GM18519 (cell line): Measurements from ENCODE around the gene PRR33.
"Not testable (repeated sequence)": the region's sequence is repeated elsewhere in the genome, so short reads cannot be mapped to it uniquely, and the experiment has no call there.

Experiments
- ATAC-seq: cut with Tn5 transposase; IDR thresholded peaks from one replicate; pipeline ENCODE4 v1.9.1; 2021; ENCODE audit warnings: mild to moderate bottlenecking, moderate library complexity; ENCODE audit not compliant: unreplicated experiment, low FRiP score

Gene PRR33

DNA sequence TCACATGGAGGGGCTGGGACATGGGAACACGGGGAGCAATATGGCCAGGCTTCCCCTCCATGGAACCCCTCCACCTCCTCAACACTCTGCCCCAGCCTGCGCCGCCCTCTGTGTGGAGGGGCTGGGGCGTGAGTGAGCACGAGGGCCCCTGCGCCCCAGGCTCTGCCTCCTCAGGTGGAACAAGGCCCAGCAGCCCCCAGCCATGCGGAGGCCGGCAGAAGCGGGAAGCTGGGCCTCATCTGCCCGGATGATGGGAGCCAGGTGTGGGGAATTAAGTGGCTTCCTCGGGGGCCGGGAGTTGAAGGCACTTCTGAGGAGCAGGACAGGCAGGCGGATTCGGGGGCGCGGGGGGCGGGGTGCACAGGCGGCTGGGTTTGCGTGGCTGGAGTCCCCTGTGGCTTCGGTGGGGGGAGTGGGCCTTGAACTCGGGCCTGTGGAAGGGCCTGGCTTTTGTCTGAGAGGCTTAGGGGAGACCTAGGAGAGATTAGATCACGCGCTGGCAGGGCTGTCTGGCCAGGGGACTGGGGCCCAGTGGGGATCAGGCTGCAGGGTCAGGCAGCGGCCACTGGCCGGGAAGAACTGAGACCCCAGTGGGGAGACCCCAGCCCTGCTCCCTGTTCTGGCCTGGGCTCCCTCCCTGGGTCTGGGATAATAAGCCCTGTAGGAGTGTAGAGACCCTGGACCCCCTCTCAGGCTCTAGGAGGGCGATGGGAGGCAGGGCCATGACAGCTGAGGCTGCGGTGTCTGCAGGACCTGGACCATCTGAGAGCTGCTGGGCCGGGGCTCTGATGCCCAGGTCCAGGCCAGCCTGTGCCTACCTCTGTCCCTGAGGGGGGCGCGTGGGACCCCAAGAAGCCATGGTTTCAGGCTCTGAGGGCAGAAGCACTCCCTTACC lies 13.3 kb downstream of the PRR33 start:
- ATAC-seq, result no peak

DNA sequence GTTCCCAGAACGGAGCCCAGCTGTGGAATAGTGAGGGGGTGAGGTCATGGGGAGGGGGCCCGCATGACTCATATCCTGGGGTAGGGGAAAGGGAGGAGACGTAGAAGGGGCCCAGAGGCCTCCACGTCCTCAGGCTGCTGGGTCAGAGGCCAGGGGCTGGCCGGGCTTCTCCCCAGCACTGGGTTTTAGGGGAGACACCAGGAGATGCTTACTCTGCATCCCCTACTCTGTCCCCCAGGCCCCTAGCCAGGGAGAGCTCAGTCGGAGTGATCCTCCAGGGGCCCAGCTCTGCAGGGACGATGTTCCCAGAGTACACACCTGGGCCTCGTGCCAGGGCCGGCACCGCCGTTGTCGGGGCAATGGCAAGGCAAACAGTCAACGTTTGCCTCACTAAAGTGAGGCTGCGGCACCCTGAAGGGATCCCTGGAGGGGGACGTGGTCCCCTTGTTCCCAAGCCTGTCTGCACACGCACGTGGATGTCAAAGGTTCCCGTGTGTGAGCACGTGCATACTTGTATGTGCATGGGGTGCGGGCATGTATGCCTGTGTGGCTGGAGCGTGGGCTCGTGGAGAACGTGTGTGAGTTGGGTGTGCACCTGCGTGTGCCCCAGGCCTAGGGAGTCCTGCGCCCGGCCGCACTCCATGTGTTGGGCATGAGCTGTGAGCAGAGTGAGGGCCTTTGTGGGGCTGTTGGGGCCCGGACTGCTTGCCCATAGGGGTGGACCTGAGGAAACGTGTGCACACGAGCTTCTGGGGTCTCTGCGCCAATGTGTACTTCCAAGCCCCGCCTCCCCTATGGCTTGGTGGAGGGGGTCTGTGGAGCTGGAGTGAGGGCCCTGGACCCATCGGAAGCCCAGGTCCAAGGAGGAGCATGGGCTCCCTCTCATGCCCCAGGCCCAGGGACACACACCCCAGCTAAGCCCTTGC lies 14.2 kb downstream of the PRR33 start:
- no peak for ATAC-seq

DNA sequence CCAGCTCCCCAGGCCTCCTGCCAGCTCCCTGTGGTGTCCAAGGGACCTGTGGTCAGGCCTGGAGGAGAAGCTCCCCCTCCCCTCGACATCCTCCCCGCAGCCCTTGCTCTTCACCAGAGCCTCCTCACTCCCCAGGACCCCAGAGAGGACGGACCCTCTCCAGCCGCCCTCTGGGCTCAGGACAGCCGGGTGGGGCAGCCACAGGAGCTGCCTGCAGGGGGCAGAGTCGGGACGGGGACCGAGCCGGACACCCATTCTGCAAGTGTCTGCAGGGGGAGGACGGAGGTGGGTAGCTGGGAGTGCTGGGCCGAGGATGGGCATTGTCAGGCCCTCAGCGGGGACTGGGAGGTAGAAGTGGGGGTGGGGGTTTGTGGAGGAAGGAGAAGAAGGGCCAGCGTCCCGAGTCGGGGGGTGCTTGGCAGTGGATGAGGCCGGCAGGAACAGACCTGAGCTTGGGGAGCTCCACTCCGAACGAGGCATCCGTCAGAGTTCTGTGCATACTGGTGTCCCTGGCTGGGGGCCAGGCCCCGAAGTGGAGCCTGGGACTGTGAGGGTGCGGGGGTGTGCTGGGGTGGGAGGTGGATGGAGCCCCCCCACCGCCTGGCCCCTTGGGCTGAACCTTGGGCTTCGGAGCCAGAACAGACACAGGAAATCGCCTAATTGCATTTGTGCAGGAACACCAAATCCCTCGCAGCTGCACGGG lies 15.2 kb downstream of the PRR33 start:
- no peak for ATAC-seq

DNA sequence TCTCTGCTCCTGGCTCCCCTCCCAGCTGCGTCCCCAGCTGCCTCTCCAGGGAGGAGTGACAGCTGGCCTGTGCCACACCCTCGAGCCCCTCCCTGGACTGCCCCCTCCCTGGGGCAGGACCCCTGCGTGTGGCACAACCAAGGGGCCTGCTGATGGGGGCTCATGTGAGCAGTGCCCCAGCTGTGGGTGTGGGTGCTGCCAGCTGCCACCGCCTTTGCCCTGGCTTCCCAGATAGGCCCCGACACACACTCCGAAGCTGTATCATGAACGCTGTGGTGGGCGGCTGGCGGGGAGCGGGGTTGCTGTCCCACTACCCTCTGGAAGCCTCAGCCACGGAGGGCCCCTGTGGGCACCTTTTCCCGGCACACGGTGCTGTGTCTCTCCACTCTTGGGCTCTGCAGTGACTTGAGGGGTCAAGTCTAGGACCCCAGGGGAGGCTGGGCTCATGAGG lies 15.8 kb downstream of the PRR33 start:
- not testable (repeated sequence) for ATAC-seq

DNA sequence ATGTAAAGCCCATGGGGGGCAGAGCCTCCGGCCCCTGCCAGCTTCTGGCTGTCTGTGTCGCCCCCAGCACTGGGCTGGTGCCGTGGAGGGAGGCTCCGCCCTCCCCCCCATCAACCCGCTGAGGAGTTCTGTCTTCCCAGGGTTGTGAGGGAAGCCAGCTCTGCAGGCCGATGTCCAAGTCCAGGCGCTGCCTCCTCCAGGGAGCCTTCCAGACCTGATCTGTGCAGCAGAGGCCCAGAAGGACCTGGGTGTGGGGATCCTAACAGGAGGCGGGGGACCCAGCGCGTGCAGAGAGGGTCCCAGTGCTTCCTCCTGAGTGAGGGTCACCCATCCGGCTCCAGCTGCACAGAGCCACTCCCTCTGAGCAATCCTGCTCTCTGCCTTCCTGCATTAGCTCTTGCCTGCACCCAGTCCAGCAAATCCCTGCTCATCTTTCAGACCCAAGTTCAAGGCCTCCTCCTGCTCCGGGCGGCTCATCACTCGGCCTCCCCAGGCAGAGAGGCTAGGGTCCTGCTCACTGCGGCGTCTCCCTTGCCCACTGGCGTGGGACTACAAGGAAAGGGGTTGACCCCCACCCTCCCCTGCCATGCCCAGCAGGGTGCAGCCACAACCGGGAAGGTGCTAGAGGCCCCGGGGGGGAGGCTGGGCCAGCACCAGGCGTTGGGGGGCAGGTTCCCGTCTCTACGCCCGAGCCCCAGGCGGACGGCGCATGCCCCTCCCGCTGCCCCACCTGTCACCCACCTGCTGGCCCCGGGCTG lies 16.4 kb downstream of the PRR33 start:
- ATAC-seq, result no peak

DNA sequence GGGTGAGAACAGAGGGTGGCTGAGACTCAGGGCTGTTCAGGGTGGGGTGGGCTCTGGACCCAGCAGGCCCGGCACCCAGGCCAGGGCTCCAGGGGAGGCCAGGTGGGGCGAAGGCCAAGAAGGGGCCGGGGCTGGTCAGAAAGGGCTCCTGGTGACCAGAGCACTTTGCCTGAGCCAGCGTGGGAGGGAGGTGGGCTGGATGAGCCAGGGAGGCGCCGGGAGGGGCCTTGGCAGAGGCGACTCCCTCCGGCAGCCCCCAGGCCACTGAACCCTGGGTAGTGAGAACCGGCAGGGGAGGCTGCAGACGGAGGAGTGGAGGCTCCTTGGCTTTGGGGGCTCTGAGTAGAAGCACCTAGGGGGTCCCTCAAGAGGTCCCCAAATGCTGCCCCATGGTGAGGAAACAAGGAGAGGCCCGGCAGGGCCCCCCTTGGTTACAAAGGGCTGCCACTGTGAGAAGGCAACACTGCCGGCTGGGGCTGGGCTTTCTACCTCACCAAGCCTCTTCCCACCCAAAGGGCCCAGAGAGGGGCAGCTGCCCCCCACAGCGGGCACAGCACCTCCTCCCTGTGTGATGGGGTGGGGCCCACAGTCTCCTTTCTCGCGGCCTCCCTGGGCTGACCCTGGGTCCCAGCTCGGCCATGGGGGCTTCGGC lies 17.1 kb downstream of the PRR33 start:
- ATAC-seq, result not testable (repeated sequence)

DNA sequence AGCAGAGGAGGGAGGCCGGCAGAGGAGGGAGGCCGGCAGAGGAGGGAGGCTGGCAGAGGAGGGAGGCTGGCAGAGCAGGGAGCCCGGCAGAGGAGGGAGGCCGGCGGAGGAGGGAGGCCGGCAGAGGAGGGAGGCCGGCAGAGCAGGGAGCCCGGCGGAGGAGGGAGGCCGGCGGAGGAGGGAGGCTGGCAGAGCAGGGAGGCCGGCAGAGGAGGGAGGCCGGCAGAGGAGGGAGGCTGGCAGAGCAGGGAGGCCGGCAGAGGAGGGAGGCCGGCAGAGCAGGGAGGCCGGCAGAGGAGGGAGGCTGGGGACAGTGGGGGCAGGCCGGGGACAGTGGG lies 17.9 kb downstream of the PRR33 start:
- not testable (repeated sequence) for ATAC-seq

DNA sequence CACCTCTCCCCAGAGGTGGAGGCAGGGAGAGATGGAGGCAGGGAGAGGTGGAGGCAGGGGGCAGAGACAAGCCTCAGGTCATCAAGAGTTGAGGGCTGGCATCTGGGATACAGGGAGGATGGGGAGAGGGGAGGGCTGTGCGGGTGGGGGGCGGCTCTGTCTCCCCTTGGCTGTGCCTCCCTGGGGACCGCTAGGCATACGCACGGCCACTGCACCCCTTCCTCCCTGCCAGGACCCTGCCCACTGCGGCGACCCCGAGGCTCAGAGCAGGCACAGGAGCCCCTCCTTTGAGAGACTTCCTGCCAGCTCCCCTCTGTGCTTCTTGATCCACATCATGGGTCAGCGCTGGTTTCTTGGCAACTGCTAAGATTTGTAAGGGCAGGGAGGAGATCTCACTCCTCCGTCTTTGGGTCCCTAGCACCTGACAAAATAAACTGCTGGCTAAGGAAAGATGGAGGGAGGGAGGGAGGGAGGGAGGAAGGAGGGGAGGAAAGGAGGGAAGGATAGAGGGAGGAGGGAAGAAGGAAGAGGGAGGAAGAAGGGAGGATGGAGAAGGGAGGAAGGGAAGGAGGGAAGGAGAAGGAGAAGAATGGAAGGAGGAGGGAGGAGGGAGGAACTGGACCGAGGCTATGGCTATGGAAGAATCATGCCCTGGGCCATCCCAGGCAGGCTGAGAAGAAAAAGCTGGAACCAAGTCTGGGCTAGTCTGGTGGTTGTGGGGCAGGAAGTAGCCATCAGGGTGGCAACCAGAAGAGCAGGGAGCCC lies 18.5 kb downstream of the PRR33 start:
- ATAC-seq, result no peak

DNA sequence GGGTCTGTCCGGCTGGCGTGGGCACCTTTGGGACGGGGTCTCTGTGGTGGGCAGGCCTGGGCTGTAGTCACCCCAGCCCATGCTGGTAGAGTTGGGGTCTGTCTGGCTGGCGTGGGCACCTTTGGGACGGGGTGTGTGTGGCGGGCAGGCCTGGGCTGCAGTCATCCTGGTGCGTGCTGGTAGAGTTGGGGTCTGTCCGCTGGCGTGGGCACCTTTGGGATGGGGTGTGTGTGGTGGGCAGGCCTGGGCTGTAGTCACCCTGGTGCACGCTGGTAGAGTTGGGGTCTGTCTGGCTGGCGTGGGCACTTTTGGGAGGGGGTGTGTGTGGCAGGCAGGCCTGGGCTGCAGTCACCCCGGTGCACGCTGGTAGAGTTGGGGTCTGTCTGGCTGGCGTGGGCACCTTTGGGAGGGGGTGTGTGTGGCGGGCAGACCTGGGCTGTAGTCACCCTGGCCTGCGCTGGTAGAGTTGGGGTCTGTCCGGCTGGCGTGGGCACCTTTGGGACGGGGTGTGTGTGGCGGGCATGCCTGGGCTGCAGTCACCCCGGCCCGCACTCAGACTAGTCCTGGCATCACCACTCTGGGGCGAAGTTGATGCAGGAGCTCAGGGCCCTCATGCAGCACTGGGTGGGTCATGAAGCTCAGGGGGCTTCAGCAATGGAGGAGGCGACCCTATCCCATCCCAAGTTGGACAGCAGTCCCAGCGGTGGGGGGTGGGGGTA lies 19.3 kb downstream of the PRR33 start:
- ATAC-seq, result no peak

DNA sequence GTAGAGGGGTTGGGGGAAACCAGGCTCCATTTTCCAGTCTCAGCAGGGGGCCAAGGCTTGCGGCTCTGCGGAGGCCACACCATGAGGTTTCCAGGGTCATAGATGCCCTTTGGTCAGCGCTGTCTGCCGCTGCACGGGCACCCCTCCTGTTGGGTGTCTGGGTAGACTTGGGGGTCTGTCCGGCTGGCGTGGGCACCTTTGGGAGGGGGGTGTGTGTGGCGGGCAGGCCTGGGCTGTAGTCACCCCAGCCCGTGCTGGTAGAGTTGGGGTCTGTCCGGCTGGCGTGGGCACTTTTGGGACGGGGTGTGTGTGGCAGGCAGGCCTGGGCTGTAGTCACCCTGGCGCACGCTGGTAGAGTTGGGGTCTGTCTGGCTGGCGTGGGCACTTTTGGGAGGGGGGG lies 20.2 kb downstream of the PRR33 start:
- ATAC-seq, result no peak

DNA sequence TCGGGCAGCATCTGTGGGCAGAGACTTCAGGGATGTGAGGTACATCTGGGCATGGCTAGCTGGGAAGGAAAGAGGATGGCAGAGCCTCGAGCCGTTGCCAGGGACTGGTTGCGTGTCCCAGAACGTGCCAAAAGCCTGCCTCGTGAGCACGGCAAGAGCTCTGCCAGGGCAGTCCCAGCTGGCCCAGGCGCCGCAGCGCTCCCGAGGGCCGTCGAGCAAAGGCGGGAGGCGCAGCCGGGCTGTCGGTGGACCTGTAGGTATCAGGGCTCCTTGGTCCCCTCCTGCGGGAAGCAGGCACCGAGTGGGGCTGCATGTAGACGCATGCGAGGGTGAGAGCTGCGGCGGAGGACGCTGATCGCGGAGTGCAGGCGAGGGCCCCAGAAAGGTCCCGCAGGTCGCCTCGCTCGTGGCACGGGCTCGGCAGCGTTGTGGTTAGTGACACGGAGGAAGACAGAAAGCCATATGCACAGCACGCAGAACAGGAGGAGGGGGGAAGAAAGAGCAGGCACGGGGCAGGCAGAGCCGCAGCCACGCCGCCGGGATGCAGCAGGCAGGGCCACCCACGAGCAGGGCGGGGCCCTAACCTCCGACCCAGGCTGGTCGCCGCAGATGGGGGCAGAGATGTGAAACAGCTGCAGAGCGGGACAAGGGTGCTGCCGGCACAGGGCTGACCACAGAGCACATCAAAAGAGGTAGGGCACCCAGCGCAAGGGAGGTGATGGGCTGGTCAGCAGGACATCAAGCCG lies 20.8 kb downstream of the PRR33 start:
- no peak for ATAC-seq

DNA sequence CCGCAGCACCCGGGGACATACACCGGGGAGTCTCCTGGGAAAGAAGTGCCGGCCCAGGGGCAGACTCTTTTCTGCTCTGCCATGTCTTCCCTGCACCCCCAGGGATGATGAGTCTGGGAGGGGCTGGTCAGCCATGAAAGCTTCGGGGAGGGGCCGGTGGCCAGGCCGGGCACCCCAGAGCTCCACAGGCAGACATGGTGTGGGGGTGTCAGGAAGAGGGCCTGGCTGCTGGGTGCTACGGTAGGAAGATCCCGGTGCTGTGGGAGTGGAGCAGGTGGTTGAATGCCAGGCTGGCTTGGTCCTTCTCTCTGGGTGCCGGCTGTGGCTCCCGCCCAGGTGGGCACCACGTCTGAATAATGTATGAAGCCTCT lies 21.4 kb downstream of the PRR33 start:
- ATAC-seq, result no peak

DNA sequence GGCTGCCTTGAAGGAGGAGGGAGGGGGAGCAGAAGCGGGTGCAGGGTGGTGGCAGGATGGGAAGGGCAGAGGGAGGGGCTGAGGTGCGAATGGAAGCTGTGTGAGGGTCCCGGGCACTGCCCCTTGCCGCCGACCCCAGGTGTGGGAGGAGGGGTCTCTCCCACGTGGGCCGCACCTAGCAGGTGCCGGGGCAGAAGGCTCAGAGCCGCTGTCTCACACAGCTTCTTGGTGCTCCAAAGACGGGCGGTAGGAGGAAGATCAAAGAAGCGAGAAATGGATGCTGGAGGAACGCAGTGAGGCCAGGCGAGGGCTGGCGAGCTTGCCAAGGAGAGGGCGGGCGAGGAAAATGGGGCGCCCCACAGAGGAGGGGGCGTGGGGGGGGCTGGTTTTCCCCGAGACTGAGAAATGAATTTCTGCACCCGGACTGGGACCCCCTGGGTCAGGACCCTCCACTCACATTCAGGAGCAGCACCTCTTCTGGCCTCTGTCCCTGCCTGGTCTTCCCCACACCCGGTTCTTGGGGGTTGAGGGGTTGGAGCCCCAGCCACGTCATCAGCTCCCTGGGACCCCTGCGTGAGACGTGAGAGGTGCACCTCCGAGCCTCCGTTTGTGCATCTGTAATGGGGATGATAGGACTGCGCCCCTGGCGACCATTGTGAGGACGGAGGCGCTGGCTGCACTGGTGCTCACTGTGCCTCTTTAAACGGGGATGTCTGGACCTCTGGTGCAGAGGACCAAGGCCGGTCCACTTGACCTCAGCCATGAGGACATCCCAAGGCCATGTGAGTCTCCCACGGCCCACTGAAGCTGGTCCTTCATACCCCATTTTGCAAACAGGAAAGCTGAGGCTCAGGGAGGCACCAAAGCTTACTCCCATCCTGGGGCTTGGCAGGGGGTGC lies 22.0 kb downstream of the PRR33 start:
- no peak for ATAC-seq

DNA sequence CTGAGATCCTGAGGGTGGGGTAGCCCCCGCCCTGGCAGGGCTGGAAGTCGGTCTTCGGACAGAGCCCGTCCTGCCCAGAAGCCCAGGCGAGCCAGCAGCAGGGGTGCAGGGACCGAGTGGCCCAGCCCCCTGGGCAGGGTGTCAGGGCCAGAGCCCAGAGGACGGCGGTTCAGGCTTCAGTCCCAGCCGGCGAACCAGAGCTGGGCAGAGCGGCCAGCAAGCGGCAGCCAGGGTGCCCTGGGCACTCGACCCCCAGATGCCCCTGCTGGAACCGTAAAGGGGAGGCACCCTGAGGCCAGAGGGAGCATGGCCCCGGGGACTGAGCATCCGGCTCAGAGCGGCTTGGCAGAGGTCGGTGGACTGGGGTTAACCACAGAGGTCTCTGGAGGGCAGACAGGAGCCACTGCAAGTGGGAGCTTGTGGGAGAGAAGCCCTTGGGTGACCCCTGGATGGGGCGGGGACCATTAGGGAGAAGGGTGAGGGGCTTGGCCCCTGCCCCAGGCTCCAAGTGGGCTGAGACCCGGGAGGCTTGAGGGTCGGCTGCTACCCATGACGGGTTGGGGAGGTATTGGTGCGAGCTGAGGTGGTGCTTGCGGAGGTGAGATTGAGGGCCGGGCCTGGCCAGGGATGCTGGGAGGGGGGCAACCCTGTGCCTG lies 22.9 kb downstream of the PRR33 start:
- no peak for ATAC-seq

DNA sequence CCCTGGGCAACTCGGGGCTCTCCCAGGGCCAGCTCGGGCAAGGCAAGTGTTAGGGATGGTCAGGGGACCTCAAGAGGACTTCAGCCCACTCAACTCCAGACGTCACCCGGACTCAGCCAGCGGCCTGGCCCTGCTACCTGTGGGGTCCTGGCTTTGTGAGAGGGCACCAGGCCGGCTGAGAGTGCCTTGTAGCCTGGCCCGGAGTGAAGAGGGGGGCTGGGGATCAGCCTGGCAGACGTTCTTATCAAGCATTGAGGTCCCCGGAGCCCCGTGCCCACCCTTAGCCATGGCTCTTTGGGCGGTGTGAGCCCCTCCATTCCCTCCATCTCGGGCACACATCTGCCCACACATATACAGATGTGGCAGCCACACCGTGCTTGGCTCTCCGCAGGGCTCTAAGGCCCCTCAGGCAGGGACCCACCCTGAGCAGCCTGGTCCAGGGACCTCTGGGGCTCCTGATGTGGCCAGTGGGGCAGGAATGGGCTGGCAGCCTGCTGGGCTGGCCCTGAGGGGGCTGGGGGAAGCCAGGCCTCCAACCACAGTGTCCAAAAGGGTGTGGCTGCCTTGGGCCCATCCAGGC lies 23.5 kb downstream of the PRR33 start:
- no peak for ATAC-seq

DNA sequence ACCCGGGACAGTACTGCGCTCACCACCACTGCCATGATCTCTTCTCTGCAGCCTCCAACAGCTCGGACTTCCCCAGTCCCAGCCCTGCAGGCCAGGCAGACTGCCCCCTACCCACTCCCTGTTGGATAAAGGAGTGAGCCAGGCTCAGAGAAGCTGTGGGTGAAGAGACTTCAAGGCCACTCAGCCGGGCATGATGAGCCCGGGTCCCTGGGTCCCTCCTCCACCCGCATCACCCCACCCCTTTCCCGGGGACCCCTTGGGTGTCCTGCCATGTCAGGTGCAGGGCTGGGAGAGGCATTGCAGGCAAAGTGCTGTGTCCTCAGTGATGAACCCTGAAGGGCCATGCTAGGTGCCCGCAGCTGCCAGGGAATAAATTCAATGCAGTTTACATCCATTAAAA lies 24.3 kb downstream of the PRR33 start:
- ATAC-seq, result no peak
